ENCODE measurements around the gene RHOV.

- TF ChIP-seq, protein P1, sequence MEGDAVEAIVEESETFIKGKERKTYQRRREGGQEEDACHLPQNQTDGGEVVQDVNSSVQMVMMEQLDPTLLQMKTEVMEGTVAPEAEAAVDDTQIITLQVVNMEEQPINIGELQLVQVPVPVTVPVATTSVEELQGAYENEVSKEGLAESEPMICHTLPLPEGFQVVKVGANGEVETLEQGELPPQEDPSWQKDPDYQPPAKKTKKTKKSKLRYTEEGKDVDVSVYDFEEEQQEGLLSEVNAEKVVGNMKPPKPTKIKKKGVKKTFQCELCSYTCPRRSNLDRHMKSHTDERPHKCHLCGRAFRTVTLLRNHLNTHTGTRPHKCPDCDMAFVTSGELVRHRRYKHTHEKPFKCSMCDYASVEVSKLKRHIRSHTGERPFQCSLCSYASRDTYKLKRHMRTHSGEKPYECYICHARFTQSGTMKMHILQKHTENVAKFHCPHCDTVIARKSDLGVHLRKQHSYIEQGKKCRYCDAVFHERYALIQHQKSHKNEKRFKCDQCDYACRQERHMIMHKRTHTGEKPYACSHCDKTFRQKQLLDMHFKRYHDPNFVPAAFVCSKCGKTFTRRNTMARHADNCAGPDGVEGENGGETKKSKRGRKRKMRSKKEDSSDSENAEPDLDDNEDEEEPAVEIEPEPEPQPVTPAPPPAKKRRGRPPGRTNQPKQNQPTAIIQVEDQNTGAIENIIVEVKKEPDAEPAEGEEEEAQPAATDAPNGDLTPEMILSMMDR (IDR thresholded peaks at IDR 0.05), result no peak
- TF ChIP-seq POLR2A (IDR thresholded peaks at IDR 0.05), result no peak
Observed at GRCh38 chr15:40825661-40826422, 48.2 kb downstream of the RHOV start.
